MM.1S (cell line): ENCODE measurements around the gene GRK1.

ENCODE experiments used
- DNase-seq: peaks from one replicate; pipeline ENCODE4 v3.0.0-alpha.2; 2015
- H2AFZ ChIP-seq: fragments of 300-600 bp; sonication (generic); 2 replicates; pipeline ENCODE4 v1.6.0; 2016; ENCODE audit warnings: antibody characterized with exemption, low read length
- H3F3A ChIP-seq: fragments of 300-600 bp; sonication (generic); 2 replicates; pipeline ENCODE4 v1.6.1; 2016; ENCODE audit warnings: mild to moderate bottlenecking, antibody characterized with exemption, low read length, moderate library complexity, mixed read lengths; ENCODE audit not compliant: insufficient read depth
- H3K27ac ChIP-seq: fragments of 300-600 bp; sonication (generic); 2 replicates; pipeline ENCODE4 v1.5.1; 2016; ENCODE audit warnings: mild to moderate bottlenecking, low read length
- H3K27me3 ChIP-seq: fragments of 300-600 bp; sonication (generic); replicated peaks from 2 replicates; pipeline ENCODE4 v1.6.0; 2016; ENCODE audit warnings: low read length; ENCODE audit not compliant: insufficient read depth
- H3K36me3 ChIP-seq: fragments of 300-600 bp; sonication (generic); replicated peaks from 2 replicates; pipeline ENCODE4 v1.6.1; 2016; ENCODE audit warnings: mild to moderate bottlenecking, low read length, mixed read lengths; ENCODE audit not compliant: insufficient read depth
- H3K4me1 ChIP-seq: fragments of 300-600 bp; sonication (generic); 2 replicates; pipeline ENCODE4 v1.6.1; 2016; ENCODE audit warnings: low read length, mixed read lengths
- H3K4me2 ChIP-seq: fragments of 300-600 bp; sonication (generic); 2 replicates; pipeline ENCODE4 v1.6.0; 2016; ENCODE audit warnings: low read depth, low read length
- H3K4me3 ChIP-seq: fragments of 300-600 bp; sonication (generic); 2 replicates; pipeline ENCODE4 v1.5.1; 2016; ENCODE audit warnings: low read length, mixed read lengths
- H3K79me2 ChIP-seq: fragments of 300-600 bp; sonication (generic); 2 replicates; pipeline ENCODE4 v1.6.1; 2016; ENCODE audit warnings: mixed run types, low read length, mixed read lengths
- H3K9ac ChIP-seq: fragments of 300-600 bp; sonication (generic); 2 replicates; pipeline ENCODE4 v1.6.1; 2016; ENCODE audit warnings: low read length, mixed read lengths
- H3K9me2 ChIP-seq: fragments of 300-600 bp; sonication (generic); replicated peaks from 2 replicates; pipeline ENCODE4 v1.6.1; 2016; ENCODE audit warnings: mild to moderate bottlenecking, low read length, mixed read lengths; ENCODE audit not compliant: insufficient read depth
- H3K9me3 ChIP-seq: fragments of 300-600 bp; sonication (generic); replicated peaks from 2 replicates; pipeline ENCODE4 v1.6.1; 2016; ENCODE audit warnings: mild to moderate bottlenecking, low read length, mixed read lengths; ENCODE audit not compliant: insufficient read depth
- H4K20me1 ChIP-seq: fragments of 300-600 bp; sonication (generic); 2 replicates; pipeline ENCODE4 v1.6.1; 2016; ENCODE audit warnings: mild to moderate bottlenecking, low read length, moderate library complexity, mixed read lengths; ENCODE audit not compliant: insufficient read depth
- CTCF ChIP-seq: fragments of 300-600 bp; sonication (generic); IDR thresholded peaks from 2 replicates; pipeline ENCODE4 v1.5.1; 2016; ENCODE audit warnings: antibody characterized with exemption, low read length, mixed read lengths
- EZH2 ChIP-seq: fragments of 300-600 bp; sonication (generic); optimal IDR thresholded peaks from 2 replicates; pipeline ENCODE3; 2017; ENCODE audit warnings: low read depth, mild to moderate bottlenecking, antibody characterized with exemption, low read length, mixed read lengths
- EZH2phosphoT487 ChIP-seq: fragments of 300-600 bp; sonication (generic); IDR thresholded peaks from 2 replicates; pipeline ENCODE4 v1.6.1; 2018; ENCODE audit warnings: antibody characterized with exemption, low read length

The GRK1 gene

DNA sequence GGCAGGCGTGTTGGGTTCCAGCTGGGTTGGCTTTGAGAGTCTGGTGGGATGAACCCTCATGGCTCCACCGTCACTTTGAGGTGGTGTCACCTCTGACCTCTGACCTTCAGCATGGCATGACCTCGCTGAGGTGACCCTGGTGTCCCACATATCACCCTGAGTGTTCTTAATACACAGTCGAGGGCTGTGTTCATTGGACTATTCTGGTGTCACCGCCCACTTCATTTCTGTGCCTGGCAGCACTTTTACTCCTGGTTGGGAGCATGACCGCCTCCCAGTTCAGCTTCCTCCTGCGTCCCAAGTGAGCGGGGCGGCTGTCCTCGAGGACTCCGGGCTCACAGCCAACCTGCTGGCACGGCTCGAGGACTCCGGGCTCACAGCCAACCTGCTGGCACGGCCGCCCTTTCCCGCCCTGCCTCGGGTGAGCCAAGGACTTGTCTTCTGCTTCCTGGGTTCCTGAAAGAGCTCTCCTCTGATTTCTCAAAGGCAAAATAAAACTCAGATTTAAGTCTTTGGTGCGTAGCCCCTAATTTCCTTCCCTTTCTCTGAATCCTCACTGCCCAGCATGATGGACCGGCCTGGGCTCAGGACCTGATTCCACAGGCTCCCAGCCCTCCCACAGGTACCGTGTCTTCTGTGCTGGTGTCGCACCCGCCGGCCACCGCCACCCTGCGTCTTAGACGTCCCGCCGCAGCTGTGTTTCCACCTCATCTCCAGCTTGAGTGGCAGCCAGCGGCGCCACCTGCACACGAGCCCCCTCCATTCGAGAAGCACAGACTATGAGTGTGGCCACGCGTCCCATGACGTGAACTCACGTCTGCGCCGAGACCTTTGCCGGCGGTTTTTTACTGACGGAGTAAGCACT lies 19.4 kb upstream of the GRK1 start:
- H3K9me3 ChIP-seq, result no peaks in the 10 kb centered on the region
- H3K4me2 ChIP-seq, result no peak overlapping the region
- 0 out of 2 replicates have a peak, but pooled peaks cover 5% of the 10 kb centered on the region for H3F3A ChIP-seq
- H3K27me3 ChIP-seq, result no peaks in the 10 kb centered on the region
- H3K4me3 ChIP-seq, result no peak overlapping the region
- H2AFZ ChIP-seq, result no peak overlapping the region
- no peak for DNase-seq
- no peaks in the 10 kb centered on the region for H3K9me2 ChIP-seq
- no peaks in the 10 kb centered on the region for H4K20me1 ChIP-seq
- no peaks in the 10 kb centered on the region for H3K36me3 ChIP-seq
- no peak for TF ChIP-seq EZH2phosphoT487
- no peak for TF ChIP-seq CTCF
- no peak for TF ChIP-seq EZH2
- no peak overlapping the region for H3K9ac ChIP-seq
- H3K4me1 ChIP-seq, result no peaks in the 10 kb centered on the region
- no peak overlapping the region for H3K27ac ChIP-seq
- H3K79me2 ChIP-seq, result no peaks in the 10 kb centered on the region

GRCh38 chr13:113648216-113648610 lies 18.8 kb upstream of the GRK1 start:
- no peak overlapping the region for H3K9ac ChIP-seq

GRCh38 chr13:113649212-113649611 lies 17.8 kb upstream of the GRK1 start:
- no peaks in the 10 kb centered on the region for H4K20me1 ChIP-seq
- no peaks in the 10 kb centered on the region for H3K9me3 ChIP-seq
- DNase-seq, result no peak
- no peaks in the 10 kb centered on the region for H3K4me1 ChIP-seq
- no peaks in the 10 kb centered on the region for H3K79me2 ChIP-seq
- no peak overlapping the region for H3K9ac ChIP-seq
- H3K27me3 ChIP-seq, result no peaks in the 10 kb centered on the region
- no peak overlapping the region for H3K27ac ChIP-seq
- no peak overlapping the region for H3K4me2 ChIP-seq
- H3K9me2 ChIP-seq, result no peaks in the 10 kb centered on the region
- H3K4me3 ChIP-seq, result no peak overlapping the region
- H3K36me3 ChIP-seq, result no peaks in the 10 kb centered on the region
- no peak for TF ChIP-seq CTCF
- no peak for TF ChIP-seq EZH2phosphoT487
- TF ChIP-seq EZH2, result no peak
- no peak overlapping the region for H2AFZ ChIP-seq
- H3F3A ChIP-seq, result no peaks in the 10 kb centered on the region

More at GRCh38 chr13:113648216-113648610, 18.8 kb upstream of the GRK1 start:
- H3K4me1 ChIP-seq, result no peaks in the 10 kb centered on the region
- H3F3A ChIP-seq, result 0 out of 2 replicates have a peak, but pooled peaks cover 5% of the 10 kb centered on the region
- no peaks in the 10 kb centered on the region for H3K9me3 ChIP-seq
- H3K27ac ChIP-seq, result no peak overlapping the region
- TF ChIP-seq CTCF, result no peak
- TF ChIP-seq EZH2phosphoT487, result no peak
- no peak for TF ChIP-seq EZH2
- no peak overlapping the region for H2AFZ ChIP-seq
- no peaks in the 10 kb centered on the region for H4K20me1 ChIP-seq
- H3K79me2 ChIP-seq, result no peaks in the 10 kb centered on the region
- H3K4me2 ChIP-seq, result no peak overlapping the region
- no peak overlapping the region for H3K4me3 ChIP-seq
- DNase-seq, result no peak
- no peaks in the 10 kb centered on the region for H3K9me2 ChIP-seq
- H3K36me3 ChIP-seq, result no peaks in the 10 kb centered on the region
- H3K27me3 ChIP-seq, result no peaks in the 10 kb centered on the region
